HTERT RPE-1 (cell line): ENCODE results near the gene MPPED1.

Experiments used
- in situ Hi-C: fragments of 300-500 bp; cut with MboI; formaldehyde crosslinking; loops from 4 replicates; pipeline ENCODE4 v1.14.3; 2020; ENCODE audit warnings: low sequenced_read_pairs

MPPED1 gene

DNA sequence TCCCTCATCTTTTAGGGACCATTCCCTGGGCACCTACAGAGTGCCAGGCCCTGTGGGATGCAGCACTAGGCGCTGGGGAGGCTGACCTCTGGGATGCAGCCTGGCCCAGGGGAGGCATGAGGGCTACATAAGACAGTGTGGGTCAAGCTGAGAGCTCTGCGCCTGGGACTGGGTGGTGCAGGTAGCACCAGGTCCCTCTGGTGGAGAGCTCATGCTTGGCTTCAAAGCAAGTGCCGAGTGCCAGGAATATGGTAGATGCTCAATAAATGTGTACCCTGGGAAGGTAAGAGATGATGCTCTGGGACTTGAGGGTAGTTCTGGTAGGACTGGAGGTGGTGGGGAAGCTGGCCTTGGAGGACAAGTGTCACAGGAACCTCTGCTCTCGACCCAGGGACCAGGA, 2.0 kb upstream of the MPPED1 start:
- in situ Hi-C loops = no loop called here

DNA sequence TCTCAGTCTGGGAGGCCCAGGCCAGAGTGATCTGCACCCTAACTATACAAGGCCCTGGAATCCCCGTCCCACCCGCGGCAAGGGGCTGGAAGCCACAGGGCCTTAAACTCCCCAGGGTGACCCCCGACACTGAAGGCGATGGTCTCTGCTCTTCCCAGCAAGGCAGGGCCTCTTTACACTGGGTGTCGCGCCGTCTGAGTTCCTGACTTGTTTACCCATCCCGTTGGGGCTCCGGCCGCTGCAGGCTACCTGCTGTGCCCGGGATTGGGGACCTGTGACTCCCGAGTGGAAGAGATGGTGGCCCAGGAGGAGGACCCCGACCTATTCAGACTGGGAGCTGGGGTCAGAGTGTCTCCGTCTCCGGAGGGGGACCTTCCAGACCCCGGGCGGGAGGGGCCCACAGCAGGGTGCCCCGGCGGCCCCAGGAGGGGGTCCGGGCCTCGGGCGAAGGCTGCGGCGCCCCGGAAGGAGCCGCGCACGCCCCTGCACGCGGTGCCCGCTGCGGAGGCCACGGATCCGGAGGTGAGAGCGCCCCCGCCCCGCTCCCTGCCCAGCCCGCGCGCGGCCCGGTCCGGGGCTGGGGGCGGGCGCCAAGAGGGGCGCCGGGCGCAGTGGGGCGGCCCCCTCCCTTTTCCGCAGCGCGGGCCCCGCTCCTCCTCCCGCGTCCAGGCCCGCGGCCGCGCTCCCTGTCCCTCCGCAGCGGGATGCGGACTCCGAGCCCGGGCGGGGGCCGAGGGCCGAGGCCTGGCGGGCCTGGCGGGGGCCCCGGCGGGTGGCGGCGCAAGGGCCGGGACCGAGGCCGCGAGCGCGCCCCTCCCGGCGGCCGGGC, 560 bp upstream of the MPPED1 start:
- in situ Hi-C loops = no loop called here

DNA sequence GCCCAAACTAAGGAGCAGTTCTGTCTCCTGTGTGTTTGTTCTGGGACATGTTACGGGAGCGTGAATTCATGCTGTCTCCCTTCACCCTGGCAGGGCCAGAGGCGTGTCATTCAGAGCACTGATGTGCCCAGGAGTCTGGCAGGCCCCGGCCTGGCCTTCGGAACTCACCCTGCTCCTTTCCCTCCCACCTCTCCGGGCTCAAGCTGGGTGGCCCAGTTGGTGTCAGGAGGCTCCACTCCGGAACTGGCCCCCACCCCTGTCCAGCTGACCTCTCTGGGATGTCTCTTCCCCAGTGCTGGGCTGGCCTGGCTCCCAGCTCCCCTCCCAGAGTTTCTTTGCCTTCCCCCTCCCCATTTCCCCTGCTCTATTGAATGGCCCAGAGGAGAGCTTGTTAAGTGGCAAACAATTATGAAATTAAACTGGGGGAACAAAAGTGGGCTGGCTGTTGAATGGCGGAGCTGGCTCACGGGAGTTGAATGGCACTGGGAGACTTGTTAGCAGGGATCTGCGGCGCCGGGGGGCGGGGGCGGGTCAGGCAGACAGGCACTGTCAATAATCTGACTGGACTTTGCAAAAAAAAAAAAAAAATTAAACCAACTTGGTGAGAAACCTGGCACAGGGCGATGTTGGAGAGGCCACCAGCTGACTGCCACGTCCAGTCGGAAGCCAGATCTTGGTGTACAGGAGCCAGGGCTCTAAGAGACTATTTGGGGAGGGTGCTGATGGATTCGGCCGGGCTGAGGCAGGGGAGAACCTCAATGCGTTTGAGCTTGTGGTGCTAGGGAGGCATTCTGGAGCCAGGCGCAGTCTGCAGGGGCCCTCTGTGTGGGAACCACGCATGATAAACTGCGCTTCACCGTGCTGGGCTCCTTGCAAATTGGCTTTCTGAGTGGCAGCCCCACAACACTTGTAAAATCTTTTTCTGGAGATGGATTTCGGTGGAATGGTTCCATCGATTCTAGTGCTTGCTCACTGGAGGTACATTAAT, 1.3 kb downstream of the MPPED1 start:
- in situ Hi-C loops = no loop called here

DNA sequence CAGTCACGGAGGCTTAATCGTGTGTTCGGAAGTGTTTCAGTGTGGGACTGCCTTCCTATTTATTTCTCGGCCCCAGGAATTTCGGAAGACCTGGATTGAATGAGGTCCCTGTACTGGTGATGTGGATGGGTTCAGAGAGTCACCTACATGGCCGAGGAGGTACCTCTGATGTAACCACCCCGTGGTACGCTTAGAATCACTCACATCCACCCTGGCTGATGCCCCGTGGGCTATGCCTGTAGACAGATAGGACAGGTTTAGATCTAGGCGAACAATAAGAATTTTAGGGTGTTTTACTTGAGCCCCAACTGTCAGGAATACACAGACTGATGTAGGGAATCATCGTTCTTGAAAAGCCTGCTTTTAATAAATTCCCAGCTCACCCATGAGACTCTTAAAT, 2.0 kb downstream of the MPPED1 start:
- in situ Hi-C loops = no loop called here

DNA sequence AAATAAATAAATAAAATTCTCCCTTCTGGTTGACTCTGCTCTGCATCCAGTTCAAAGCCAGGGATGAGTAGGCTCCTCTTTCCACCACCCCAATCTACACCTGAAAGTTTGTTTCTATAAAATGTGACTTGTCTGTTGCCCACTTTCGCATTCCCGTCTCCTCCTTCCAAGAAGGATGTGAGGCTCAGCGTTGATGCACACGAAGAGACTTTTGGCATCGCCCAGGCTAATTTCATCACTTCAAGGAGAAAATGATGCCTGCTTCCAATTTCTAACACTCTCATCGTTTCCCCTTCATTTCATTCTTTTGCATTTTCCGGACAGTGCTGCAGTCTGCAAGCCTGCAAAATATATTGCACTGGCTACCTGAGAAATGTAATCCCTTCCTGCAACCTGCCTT, 3.9 kb downstream of the MPPED1 start:
- in situ Hi-C loops = no loop called here

DNA sequence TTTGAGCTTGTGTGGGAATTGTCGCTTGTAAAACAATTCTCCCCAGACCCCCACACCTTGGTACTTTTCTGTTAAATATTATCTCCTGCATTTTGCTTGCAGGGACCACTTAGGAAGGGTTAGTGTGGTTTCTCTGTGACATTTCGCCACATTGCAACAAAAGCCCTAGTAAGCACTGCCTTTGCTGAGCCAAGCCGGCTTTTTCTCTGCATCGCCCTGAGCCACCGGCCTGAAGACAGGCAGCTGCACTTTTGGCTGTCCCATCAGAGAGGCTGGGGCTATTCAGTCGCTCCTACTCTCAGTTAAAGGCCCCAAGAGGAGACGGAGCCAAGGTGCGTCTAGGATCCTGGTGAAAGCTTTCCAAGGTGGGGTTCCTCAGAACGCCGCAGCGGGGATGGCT, 5.7 kb downstream of the MPPED1 start:
- in situ Hi-C loops = no loop called here

DNA sequence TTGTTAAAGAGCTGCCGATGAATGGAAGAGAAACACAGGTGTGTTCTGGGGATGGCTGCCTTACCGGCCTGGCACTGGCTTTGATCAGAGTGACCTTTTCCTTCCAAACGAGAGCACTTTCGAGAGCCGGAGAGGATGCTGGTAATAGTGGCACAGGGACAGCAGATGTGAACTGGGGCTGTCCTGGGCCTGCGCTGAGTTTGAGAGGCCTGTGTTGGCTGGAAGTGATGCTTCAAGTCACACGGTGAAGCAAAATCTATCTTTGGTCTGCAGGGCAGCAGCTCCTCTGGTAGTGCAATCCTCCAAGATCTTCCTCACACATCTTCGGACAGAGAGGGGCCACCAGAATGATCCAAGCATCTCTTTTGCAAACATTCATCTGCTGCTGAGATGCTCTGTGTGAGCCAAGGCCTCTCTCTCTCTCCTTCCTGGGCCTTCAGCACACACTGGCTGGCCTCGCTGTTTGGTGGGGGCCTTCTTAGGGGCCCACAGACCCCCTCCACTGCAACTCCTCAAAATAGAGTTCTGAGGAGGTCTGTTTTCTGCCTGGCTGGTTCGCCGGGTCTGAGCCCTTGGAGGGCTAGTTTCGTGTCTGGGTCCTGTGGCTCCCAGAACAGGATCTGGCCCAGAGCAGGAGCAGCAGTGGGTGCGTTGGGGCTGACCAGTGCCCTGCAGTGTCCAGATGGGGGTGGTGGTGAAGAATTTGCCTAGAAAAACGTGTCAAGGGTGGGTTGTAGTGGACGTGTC, 6.4 kb downstream of the MPPED1 start:
- in situ Hi-C loops = no loop called here

DNA sequence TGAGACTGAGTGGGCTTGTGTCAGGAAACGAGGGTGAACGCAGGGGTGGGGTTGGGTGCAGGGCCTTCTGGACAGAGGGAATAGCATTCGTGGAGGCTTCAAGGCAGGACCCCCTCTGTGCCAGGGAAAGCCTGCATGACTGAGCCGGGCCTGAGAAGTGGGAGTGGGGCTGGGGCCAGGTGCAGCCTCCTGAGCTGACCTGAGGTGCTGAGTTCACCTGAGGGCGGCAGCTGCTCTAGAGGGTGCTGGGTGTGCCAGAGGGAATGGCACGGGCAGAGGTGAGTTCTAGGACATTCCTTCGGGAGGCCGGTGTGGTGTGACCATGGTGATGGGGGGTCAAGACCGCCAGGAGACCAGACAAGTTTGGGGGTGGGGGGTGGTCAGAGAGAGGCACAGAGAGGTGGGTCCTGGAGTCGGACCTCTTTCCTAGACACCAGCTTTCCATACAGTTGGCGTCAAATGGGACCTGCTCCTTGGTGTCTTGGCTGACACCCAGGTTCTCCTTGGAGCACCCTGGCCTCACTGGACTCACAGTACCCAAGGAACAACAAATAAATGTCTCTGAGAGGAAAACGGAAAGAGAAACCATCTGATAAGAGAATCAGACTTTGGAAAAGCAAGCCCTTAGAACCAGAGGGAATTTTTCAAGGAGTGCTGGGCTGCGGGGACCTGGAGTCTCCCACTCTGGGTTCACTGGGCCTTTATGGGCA, 7.7 kb downstream of the MPPED1 start:
- in situ Hi-C loops = no loop called here

DNA sequence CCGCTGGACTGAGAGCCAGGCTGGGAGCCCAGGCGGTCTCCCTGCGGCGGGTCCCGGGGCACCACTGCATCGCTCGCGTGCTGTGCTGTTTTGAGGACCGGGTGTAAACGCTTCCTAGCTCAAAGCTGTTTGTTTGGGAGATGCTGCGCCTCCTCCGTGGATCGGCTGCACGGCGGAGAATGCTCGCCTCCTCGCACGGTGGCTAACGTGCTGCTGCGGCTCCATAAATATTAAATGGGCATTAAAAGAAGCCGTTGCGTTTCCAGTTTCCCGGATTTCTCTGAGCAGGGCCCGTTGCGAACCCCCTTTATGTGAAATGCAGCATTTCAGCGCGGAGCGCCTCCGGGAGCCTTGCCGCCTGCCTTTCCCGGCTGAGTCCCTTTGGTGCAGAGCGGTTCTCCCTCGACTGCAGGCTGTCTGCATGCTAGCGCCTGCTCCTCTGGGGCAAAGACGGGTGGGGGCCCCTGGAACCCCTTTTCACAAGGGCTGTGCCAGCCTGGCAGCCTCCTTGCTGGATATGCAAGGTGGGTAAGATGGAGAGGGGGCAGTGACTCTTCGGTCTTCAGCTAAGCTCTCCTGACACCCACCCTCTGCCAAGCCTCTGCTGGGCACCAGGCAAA, 9.3 kb downstream of the MPPED1 start:
- in situ Hi-C loops = no loop called here

DNA sequence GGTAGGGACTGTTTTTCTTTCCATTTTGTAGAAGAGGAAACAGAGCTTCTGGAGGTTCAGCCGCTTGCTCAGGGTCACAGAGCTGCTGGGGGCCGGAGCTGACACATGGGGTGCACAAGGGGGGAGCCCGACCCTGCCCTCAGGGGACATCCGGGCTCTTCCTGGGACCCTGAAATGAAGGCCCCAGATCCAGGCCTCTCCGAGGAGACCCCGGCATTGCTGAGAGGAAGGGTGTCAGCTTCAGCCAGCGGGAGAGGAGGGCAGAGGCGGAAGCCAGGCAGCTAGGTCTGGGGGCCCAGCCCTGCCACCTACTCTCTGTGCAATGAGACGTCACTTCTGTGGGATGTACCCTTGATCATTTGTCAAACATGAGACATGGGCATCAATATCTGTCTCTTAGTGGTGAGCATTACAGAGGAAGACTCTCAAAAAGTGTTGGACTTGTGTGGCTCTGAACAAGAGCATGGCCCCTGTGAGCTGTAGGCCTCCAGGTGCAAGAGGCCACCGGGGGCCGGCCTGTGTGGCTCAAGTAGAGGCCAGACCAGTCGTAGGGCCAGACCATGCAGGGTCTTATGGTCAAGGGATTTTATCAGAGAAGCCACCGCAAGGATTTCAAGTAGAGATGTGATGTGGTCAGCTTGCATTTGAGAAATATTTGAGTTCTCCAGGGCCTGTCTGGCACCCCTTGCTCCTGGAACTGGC, 10.3 kb downstream of the MPPED1 start:
- in situ Hi-C loops = no loop called here

DNA sequence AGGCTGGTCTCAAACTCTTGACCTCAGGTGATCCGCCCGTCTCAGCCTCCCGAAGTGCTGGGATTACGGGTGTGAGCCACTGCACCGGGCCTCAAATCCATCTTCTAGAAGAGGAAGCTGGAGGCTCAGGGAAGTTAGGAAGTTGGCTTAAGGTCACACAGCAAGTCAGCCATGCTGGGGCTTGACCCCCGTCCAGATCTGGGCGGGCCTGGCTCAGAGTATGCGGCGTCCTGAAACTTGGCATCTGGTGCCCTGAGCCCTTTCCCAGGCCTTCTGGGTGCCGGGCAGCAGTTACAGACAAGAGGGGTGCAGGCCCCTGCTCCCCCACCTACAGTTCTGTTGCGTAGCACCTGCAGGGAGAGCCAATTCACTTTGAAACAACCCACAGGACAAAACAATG, 11.2 kb downstream of the MPPED1 start:
- in situ Hi-C loops = no loop called here

DNA sequence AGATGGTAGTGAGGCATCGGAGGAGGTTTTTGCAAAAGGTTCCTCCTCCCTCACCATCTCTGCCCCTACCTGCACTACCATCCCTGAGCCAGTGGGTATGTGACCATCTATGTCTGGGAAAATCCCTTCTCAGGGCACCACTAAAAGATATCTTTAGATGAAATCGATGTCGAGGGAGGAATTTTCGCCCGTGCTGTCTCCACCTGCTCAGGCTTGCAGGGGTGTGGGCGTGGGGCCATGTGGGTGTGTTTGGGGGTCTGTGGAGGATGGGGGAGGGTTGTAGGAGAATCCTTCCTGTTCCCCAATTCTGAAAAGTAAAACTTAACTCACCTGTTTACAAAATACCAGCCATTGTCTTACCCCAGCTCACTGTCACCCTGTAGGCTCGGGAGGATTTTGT, 12.4 kb downstream of the MPPED1 start:
- in situ Hi-C loops = no loop called here

DNA sequence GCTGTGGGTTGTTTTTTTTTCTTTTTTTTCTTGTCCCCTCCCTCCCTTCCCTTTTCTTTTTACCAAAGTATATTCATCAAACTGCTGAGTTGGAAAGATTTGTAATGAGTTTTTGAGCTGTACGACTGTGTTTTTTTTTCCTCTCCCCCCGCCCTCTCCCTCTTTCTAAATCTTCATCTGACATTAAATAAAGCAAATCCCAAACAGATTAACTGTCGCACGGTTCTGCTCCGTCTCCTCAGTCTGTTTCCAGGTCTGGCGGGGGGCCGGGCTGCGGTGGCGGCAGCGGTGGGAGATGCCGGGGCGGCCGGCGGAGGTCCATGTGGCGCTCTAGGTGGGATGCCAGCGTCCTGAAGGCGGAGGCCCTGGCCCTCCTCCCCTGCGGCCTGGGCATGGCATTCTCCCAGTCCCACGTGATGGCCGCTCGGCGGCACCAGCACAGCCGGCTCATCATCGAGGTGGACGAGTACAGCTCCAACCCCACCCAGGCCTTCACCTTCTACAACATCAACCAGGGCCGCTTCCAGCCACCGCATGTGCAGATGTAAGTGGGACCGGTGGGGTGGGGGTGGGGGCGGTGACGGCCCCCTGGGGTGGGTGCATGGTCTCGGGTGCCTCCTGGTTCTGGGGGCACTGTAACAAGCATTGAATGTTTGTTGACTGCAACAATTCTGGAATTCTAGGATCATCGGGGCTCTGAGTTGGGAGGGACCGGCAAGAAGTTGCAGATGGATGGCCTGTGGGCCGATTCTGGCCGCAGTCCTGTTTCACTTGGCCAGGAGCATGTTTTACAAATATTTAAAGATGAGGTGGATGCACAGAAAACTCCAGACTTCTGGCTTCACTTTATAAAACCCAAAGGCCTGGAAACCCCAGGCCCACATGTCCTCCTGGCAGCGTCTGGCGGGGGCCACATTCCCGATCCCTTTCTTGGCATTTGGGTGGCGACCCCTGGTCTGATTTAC, 13.1 kb downstream of the MPPED1 start:
- in situ Hi-C loops = no loop called here

DNA sequence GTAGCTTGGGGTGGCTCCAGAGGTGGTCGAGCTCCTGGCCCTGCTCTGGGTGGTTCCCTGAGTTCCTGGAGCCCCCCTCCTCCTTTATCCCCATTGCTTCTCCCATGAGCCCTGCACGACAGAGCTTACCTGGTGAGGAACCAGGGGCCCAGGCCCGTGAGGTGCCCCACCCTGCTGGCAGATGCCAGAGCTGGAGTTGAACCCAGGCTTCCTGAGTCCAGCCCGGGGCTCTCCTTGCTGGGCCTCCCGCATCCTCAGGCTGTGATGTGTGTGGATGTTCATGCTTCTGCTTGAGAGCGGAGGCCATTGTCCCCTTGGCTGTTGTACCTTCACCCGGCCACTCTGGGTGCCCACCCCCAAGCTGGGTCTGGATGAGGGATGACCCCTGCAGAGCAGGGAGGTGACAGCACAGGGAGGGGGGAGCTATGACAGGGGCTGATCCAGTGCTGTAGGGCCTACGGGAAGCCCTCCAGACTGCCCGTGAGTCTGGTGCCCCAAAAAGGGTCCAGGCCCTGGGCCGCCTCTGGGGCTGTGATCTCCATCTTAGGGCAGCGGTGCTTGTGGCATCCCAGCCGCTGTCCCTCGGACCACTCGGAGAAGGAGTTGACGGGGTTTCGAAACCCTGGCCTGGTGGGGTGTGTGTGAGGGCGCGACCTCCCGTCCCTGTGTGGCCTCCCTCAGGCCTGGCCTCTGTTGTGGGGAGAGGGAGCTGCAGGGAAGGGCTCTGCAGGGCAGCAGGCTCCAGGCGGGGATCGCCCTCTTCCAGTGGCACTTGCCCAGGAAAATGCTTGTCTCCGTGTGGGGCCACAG, 14.4 kb downstream of the MPPED1 start:
- in situ Hi-C loops = no loop called here

DNA sequence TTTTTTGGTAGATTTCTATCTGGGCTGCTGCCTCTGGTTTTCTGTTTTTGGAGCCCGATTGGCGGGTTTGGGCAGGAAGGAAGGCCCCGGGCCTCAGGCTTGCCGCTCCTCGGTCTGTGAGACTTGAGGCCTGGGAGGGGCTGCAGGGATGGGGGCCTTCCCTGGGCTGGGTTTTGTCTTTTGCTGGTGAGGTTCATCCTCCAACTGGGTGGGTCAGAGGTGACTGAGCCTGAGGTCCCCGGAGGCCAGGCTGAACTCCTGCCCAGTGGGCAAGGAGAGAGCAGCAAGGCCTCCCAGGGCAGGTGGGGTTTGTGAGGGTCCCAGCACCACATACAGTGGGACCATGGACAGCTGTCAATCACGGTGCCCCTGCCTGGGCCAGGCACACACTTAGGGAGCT, 15.0 kb downstream of the MPPED1 start:
- in situ Hi-C loops = no loop called here

DNA sequence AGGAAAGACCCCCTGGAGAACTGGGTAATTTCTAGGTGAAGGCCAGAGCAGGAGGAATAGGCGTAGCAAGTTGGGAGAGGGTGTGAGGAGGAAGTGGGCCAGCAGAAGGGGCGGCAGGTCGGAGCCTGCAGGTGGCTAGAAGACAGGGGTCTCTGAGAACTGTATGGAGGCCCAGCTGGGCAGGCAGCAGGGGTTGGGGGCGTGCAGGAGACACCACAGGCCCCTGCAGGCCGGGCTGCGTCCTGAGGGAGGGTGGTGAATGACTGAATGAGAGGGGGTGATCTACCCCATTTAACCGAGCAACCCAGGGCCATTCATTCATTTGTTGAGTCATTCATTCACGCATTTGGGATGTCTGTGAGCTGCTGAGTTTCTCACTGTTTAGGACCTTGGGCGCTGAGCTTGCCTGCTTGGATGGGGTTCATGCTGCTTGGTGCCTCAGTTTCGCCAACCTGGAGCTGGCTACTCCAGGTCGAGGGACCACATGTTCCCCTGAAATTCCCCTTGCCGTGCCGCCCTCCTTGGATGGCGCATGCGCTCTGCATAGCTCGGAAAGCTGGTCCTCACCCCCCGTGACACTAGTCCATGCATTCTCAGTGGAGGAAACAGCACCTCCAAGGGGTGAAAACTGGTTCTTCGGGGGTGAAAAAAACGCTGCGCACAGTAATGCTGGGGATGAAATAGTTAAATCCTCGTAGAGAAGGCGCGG, 15.6 kb downstream of the MPPED1 start:
- in situ Hi-C loops = no loop called here

DNA sequence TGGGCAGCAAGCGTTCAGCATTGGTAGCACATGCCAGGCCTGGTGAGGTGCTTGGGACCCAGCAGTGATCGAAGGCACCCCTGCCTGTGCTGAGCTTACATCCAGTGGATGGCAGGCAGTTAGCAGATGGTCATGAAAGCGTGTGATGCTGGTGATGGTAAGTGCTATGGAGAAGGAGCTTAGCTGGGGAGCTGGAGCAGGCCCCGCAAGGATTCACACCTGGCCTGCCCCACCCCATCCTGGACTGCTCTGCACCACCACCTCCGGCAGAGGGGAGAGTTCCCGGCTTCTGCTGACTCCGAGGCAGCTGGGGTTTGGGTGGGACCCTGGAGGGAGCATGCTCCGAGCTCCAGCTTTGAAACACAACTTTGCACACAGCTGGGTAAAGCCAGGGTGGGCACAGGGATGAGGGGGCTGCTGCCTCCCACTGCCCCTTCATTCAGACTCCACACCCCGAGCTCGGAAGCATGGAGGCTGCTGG, 16.2 kb downstream of the MPPED1 start:
- in situ Hi-C loops = no loop called here
